ENCODE results near the gene VGLL1.

The VGLL1 gene

DNA sequence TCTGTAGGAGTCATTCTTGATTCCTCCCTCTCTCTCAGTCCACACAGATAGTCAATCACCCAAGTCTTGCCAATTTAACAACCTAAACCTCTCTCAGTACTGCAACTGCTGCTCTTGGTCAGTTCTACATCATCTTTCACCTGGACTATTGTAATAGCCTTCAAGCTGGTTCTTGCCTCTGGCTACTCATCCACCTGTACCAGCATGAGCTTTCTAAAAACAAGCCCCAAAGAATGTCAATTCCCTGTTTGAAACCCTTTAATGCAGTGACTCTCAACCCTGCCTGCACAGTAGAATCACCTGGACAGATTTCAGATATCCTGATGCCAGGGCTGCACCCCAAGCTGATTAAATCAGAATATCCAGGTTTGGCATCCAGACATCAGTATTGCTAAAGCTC is 48.3 kb downstream of the VGLL1 start:
- Histone ChIP-seq H3K27ac (ENCODE audit: extremely low read depth, low read depth, low read length) (no peak overlapping the region), H3K9me3 (ENCODE audit: control insufficient read depth, insufficient read depth, low read depth, low read length) (no peaks in the 10 kb centered on the region), H3K4me1 (ENCODE audit: control insufficient read depth, insufficient read depth, low read length) (no peaks in the 10 kb centered on the region), H3K36me3 (ENCODE audit: control insufficient read depth in 2 of 2, insufficient read depth in 1 of 2, low read length in 2 of 2) (no peaks in the 10 kb centered on the region), H3K4me3 (ENCODE audit: low read depth, low read length) (no peak overlapping the region)
- no peak for TF ChIP-seq FEZF1 (tag by site-specific recombination; IDR thresholded peaks at IDR 0.05)
- no peak for TF ChIP-seq ZNF202 (tag by site-specific recombination; IDR thresholded peaks at IDR 0.05; ENCODE audit: borderline replicate concordance)
- no peak for TF ChIP-seq ZEB2 (tag by site-specific recombination; IDR thresholded peaks at IDR 0.05)
- TF ChIP-seq, protein P1, sequence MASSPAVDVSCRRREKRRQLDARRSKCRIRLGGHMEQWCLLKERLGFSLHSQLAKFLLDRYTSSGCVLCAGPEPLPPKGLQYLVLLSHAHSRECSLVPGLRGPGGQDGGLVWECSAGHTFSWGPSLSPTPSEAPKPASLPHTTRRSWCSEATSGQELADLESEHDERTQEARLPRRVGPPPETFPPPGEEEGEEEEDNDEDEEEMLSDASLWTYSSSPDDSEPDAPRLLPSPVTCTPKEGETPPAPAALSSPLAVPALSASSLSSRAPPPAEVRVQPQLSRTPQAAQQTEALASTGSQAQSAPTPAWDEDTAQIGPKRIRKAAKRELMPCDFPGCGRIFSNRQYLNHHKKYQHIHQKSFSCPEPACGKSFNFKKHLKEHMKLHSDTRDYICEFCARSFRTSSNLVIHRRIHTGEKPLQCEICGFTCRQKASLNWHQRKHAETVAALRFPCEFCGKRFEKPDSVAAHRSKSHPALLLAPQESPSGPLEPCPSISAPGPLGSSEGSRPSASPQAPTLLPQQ (tag by site-specific recombination; IDR thresholded peaks at IDR 0.05): no peak
- TF ChIP-seq KLF1 (tag by site-specific recombination; IDR thresholded peaks at IDR 0.05): no peak
- TF ChIP-seq, protein P2, sequence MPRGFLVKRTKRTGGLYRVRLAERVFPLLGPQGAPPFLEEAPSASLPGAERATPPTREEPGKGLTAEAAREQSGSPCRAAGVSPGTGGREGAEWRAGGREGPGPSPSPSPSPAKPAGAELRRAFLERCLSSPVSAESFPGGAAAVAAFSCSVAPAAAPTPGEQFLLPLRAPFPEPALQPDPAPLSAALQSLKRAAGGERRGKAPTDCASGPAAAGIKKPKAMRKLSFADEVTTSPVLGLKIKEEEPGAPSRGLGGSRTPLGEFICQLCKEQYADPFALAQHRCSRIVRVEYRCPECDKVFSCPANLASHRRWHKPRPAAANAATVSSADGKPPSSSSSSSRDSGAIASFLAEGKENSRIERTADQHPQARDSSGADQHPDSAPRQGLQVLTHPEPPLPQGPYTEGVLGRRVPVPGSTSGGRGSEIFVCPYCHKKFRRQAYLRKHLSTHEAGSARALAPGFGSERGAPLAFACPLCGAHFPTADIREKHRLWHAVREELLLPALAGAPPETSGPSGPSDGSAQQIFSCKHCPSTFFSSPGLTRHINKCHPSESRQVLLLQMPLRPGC (tag by site-specific recombination; IDR thresholded peaks at IDR 0.05): no peak
- TF ChIP-seq ZNF677 (tag by site-specific recombination; IDR thresholded peaks at IDR 0.05): no peak
- TF ChIP-seq, protein P3, sequence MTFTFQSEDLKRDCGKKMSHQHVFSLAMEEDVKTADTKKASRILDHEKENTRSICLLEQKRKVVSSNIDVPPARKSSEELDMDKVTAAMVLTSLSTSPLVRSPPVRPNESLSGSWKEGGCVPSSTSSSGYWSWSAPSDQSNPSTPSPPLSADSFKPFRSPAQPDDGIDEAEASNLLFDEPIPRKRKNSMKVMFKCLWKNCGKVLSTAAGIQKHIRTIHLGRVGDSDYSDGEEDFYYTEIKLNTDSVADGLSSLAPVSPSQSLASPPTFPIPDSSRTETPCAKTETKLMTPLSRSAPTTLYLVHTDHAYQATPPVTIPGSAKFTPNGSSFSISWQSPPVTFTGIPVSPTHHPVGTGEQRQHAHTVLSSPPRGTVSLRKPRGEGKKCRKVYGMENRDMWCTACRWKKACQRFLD (tag by site-specific recombination; IDR thresholded peaks at IDR 0.05): no peak
- TF ChIP-seq ZNF791 (tag by site-specific recombination; IDR thresholded peaks at IDR 0.05): no peak
- CTCF ChIA-PET: interaction anchor here (0.9 to 1.0 kb wide), 2 partner anchors 55 to 114 kb away, joined by 3 to 4 read pairs; no protein-coding TSS in a partner anchor
- POLR2A ChIA-PET: no interaction called here

DNA sequence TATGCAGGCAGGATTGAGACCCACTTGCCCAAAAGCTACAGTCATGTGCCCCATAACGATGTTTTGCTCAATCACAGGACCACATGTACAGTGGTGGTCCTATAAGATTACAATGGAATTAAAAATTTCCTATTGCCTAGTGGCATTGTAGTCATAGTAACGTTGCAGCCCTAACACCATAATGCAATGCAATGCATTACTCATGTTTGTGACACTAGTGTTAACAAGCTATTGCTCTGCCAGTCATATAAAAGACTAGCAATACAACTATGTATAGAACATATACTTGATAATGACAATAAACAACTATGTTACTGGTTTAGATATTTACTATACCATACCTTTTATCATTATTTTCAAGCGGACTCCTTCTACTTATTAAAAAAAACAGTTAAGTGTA is 50.6 kb downstream of the VGLL1 start:
- TF ChIP-seq ZNF776 (tag by site-specific recombination; IDR thresholded peaks at IDR 0.05; ENCODE audit: borderline replicate concordance) (no peak), ZFHX2 (tag by site-specific recombination; conservative IDR thresholded peaks at IDR 0.05) (no peak), ZNF214 (tag by site-specific recombination; IDR thresholded peaks at IDR 0.05; ENCODE audit: borderline replicate concordance) (no peak), ZNF239 (tag by site-specific recombination; IDR thresholded peaks at IDR 0.05) (no peak), GLIS2 (tag by site-specific recombination; IDR thresholded peaks at IDR 0.05) (no peak), ZNF23 (tag by site-specific recombination; IDR thresholded peaks at IDR 0.05; ENCODE audit: borderline replicate concordance) (no peak)

DNA sequence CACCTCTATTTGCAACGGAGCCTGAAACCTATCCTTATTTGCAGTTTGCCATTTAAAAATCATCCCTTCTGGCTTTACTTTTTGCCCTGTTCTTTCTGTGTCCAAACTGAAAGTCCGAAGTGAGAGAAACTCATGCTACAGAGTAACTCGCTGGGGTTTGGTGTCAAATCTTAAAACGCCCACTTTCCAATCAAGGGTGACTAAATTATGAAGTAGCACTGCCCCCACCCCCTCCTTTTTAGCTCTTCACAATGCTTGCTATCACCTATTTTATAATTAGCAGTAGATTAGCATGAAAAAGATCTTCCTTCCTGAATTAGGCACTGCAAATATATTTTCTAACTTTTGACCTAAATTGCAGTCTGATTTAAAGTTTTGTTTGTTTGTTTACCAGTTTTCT is 52.5 kb downstream of the VGLL1 start:
- Histone ChIP-seq H3K4me3 (ENCODE audit: low read depth, low read length) (no peak overlapping the region), H3K9me3 (ENCODE audit: control insufficient read depth, insufficient read depth, low read depth, low read length) (no peaks in the 10 kb centered on the region)
- POLR2A ChIA-PET: interaction anchor here (0.8 kb wide), 1 partner anchor 81 kb away, joined by 3 read pairs; no protein-coding TSS in a partner anchor

More for the DNA sequence above, 50.6 kb downstream of the VGLL1 start:
- H3K4me3 ChIP-seq (ENCODE audit: low read depth, low read length): no peak overlapping the region
- no peaks in the 10 kb centered on the region for H3K9me3 ChIP-seq (ENCODE audit: control insufficient read depth, insufficient read depth, low read depth, low read length)
- H3K36me3 ChIP-seq (ENCODE audit: control insufficient read depth in 2 of 2, insufficient read depth in 1 of 2, low read length in 2 of 2): no peaks in the 10 kb centered on the region
- H3K4me1 ChIP-seq (ENCODE audit: control insufficient read depth, insufficient read depth, low read length): no peaks in the 10 kb centered on the region
- no peak overlapping the region for H3K27ac ChIP-seq (ENCODE audit: extremely low read depth, low read depth, low read length)
- ChIA-PET CTCF (interaction anchor here (2.9 kb wide), 1 partner anchor 112 kb away, joined by 8 read pairs; no protein-coding TSS in a partner anchor), POLR2A (no interaction called here)

More for the DNA sequence above, 52.5 kb downstream of the VGLL1 start:
- H3K36me3 ChIP-seq (ENCODE audit: control insufficient read depth in 2 of 2, insufficient read depth in 1 of 2, low read length in 2 of 2): no peaks in the 10 kb centered on the region
- H3K27ac ChIP-seq (ENCODE audit: extremely low read depth, low read depth, low read length): no peak overlapping the region
- CTCF ChIA-PET: interaction anchor here (0.8 kb wide), 1 partner anchor 51 kb away, joined by 5 read pairs; no protein-coding TSS in a partner anchor
- TF ChIP-seq ZNF530 (tag by site-specific recombination; IDR thresholded peaks at IDR 0.05; ENCODE audit: low read depth) (no peak), SCRT2 (tag by site-specific recombination; IDR thresholded peaks at IDR 0.05) (no peak), ZNF138 (tag by site-specific recombination; IDR thresholded peaks at IDR 0.05; ENCODE audit: borderline replicate concordance) (no peak), SCRT1 (tag by site-specific recombination; IDR thresholded peaks at IDR 0.05; ENCODE audit: borderline replicate concordance) (no peak), ZIC2 (tag by site-specific recombination; IDR thresholded peaks at IDR 0.05) (no peak), GLI2 (tag by site-specific recombination; IDR thresholded peaks at IDR 0.05; ENCODE audit: borderline replicate concordance, low read depth) (no peak), ZNF48 (tag by site-specific recombination; IDR thresholded peaks at IDR 0.05) (no peak), SP2 (tag by site-specific recombination; IDR thresholded peaks at IDR 0.05) (no peak), ZNF514 (tag by site-specific recombination; IDR thresholded peaks at IDR 0.05) (no peak), ZBTB1 (tag by site-specific recombination; IDR thresholded peaks at IDR 0.05) (no peak), ZNF23 (tag by site-specific recombination; IDR thresholded peaks at IDR 0.05; ENCODE audit: borderline replicate concordance) (no peak)
- no peaks in the 10 kb centered on the region for H3K4me1 ChIP-seq (ENCODE audit: control insufficient read depth, insufficient read depth, low read length)

Data from HEK293 (cell line).